ENCODE measurements around the gene USP50. TPM values are rescaled to one million over a fixed set of nuclear protein-coding genes. Genes with fewer than 3 reads are reported as not detected.

The USP50 gene
- total RNA-seq, 1 experiment from 2014 or later = not detected

- H3K4me2 ChIP-seq (ENCODE audit: insufficient read depth, insufficient read length, low read length) = no peak overlapping the region
- Mint-ChIP-seq H3K4me1 (no peaks in the 10 kb centered on the region), H3K9me3 (no peaks in the 10 kb centered on the region), H3K36me3 (ENCODE audit: insufficient read depth in 1 of 3, low read depth in 3 of 3) (peaks cover 16 to 41% (median 33%) of the 10 kb centered on the region in 3 experiments), H3K27ac (0 out of 7 replicates have a peak overlapping the region, but pooled peaks of 1 of the 3 experiments have one; percentile 21), H3K27me3 (ENCODE audit: low read depth) (no peaks in the 10 kb centered on the region), H3K4me3 (no peak overlapping the region)
- H2AK5ac ChIP-seq (ENCODE audit: insufficient read length, low read length) = no peak overlapping the region
- H3K18ac ChIP-seq (ENCODE audit: insufficient read length, low read depth, low read length) = no peak overlapping the region
- H3K27me3 ChIP-seq (ENCODE audit: insufficient read depth, low read length) = no peaks in the 10 kb centered on the region
- no peak for DNase-seq
- H3K9me3 ChIP-seq (ENCODE audit: control insufficient read depth, low read depth, low read length) = no peaks in the 10 kb centered on the region
- H4K8ac ChIP-seq (replicated peaks; ENCODE audit: insufficient read length, low read depth, low read length) = no peak overlapping the region
- no peak overlapping the region for H2BK12ac ChIP-seq (ENCODE audit: insufficient read length, low read depth, low read length)
- H4K20me1 ChIP-seq (ENCODE audit: control insufficient read depth, insufficient read depth, insufficient read length) = no peaks in the 10 kb centered on the region
- no peak overlapping the region for H4K91ac ChIP-seq (ENCODE audit: insufficient read length, low read depth, low read length)
- no peak overlapping the region for H2AFZ ChIP-seq (ENCODE audit: low read length)
- no peak overlapping the region for H3K27ac ChIP-seq (ENCODE audit: insufficient read length, low read depth, low read length)
- no peak overlapping the region for H3K9ac ChIP-seq (ENCODE audit: extremely low read depth, insufficient read length, low read length)
- no peak overlapping the region for H4K5ac ChIP-seq (ENCODE audit: insufficient read length, low read depth, low read length)
- H3K14ac ChIP-seq (ENCODE audit: insufficient read depth, low read length) = no peak overlapping the region
- H2BK15ac ChIP-seq (ENCODE audit: low read depth, low read length) = no peak overlapping the region
- no peak overlapping the region for H3T11ph ChIP-seq (ENCODE audit: low read length)
- no peak overlapping the region for H3K23ac ChIP-seq (ENCODE audit: insufficient read length, low read depth, low read length)
- no peak overlapping the region for H3K4ac ChIP-seq (ENCODE audit: low read depth, low read length)
- H3K79me2 ChIP-seq (ENCODE audit: insufficient read depth, low read length) = no peaks in the 10 kb centered on the region
- no peak for TF ChIP-seq CTCF (conservative IDR thresholded peaks at IDR 0.05)
- H2BK120ac ChIP-seq (ENCODE audit: low read depth, low read length, poor library complexity, severe bottlenecking) = no peak overlapping the region
- H3K4me1 ChIP-seq (ENCODE audit: insufficient read depth, low read length) = no peaks in the 10 kb centered on the region
- H3K79me1 ChIP-seq (ENCODE audit: insufficient read depth, low read depth, low read length, poor library complexity, severe bottlenecking) = no peaks in the 10 kb centered on the region
- H3K56ac ChIP-seq (ENCODE audit: insufficient read length, low read depth, low read length) = no peak overlapping the region
- no peak overlapping the region for H2BK20ac ChIP-seq (ENCODE audit: low read depth, low read length, poor library complexity, severe bottlenecking)
- H2BK5ac ChIP-seq (ENCODE audit: insufficient read length, low read length) = no peak overlapping the region
- H3K23me2 ChIP-seq (ENCODE audit: insufficient read length, low read depth, low read length, poor library complexity, severe bottlenecking) = no peaks in the 10 kb centered on the region
Observed at GRCh38 chr15:50452927-50453326, 93.5 kb downstream of the USP50 start.

Other genes with a start within 250 kb of the USP50 start
- 43.2 and 45.0 TPM in 2 replicates for gene GABPB1, start 191.5 kb downstream of the USP50 start, total RNA-seq (2021)
- gene USP8, start 122.3 kb downstream of the USP50 start, total RNA-seq (2021) = 64.4 and 67.1 TPM in 2 replicates
- 30.1 and 35.1 TPM in 2 replicates for gene TRPM7, start 140.1 kb upstream of the USP50 start, total RNA-seq (2021)
- gene SPPL2A, start 219.0 kb upstream of the USP50 start, total RNA-seq (2021) = 64.4 and 68.7 TPM in 2 replicates

Measured in H9 (cell line).